GM21717 (cell line): ENCODE data around the gene ZMYND19.
"Not testable (repeated sequence)": the region's sequence is repeated elsewhere in the genome, so short reads cannot be mapped to it uniquely, and the experiment has no call there.

Source experiments
- ATAC-seq: cut with Tn5 transposase; IDR thresholded peaks from one replicate; pipeline ENCODE4 v1.9.1; 2021; ENCODE audit warnings: mild to moderate bottlenecking, moderate library complexity; ENCODE audit not compliant: unreplicated experiment

Gene ZMYND19

DNA sequence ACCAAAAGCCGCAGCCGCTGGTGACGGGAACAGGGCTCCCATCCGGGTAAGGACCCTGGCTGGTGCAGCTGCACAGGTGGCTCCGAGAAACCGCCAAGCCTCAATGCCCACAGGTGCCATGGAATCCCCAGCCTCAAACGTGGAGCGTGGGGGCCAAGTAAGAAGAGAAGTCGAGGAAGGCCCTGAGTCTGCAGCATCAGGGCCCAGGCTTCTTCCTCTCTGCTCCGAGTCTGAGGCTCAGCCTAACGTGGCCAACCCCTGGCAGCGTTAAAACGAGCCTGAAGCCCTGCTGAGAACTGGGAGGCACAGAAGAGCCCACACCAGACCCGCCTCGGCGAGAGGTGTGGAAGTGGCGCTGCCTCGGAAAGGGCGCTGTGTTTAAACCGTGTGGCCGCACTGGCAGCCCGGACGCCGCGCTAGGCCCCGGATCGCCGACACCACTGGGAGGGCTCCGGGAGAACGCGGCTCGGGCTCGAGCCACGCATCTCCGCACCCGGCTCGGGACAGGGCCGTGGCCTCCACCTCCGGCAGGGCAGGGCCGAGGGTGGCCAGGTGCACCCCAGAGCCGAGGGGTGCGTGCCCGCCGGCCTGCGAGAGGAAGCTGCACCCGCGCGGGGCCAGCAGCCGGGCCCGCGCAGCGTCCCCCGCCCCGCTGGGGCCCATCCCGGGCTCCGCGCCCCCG, 730 bp downstream of the ZMYND19 start:
- ATAC-seq = peak; percentile 15

- ATAC-seq = no peak
Observed at GRCh38 chr9:137588891-137589290, 1.4 kb downstream of the ZMYND19 start.

- no peak for ATAC-seq
Observed at GRCh38 chr9:137588311-137588710, 2.0 kb downstream of the ZMYND19 start.

DNA sequence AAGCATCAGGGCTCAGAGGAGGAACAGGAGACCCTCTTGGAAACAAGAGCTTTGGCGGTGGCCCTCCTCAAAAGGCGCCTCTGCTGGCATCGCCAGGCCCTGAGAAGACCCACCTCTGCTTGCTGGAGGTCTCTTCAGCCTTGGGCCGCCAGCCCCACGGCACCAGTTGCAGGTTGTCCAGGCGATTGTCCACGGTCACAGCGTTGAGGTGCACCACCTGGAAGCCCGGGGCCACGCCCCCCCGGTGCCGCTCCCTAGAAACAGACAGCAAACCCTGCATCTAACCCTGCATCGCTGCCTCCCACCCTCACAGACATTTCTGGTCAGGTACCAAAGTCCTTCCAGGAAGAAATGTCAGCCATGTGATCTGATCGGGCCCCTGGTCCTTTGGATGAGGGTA, 3.5 kb downstream of the ZMYND19 start:
- ATAC-seq = no peak

DNA sequence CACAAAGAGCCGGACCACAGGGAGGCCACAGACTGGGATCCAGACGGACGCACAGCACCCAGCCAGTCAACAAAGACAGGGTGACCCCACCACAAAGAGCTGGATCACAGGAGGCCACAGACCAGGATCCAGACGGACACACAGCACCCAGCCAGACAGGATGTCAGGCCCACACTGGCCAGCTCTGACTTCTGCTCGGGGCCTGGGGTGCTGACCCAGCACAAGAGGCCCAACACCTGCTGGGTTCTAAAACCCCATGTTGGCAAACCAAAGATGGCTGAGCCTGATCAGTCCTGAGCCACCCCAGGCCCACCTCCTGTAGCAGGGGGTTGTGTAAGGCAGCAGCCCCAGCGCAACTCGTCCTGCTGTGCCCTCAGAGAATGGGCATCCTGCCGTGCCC, 6.4 kb downstream of the ZMYND19 start:
- ATAC-seq = no peak

GRCh38 chr9:137583347-137583746, 7.0 kb downstream of the ZMYND19 start:
- ATAC-seq = no peak

- ATAC-seq = no peak
Observed at GRCh38 chr9:137582286-137582860, 7.9 kb downstream of the ZMYND19 start.

- no peak for ATAC-seq
Observed at GRCh38 chr9:137581361-137582285, 8.7 kb downstream of the ZMYND19 start.

- ATAC-seq = no peak
Observed at GRCh38 chr9:137580954-137581322, 9.4 kb downstream of the ZMYND19 start.

- ATAC-seq = no peak
Observed at GRCh38 chr9:137580209-137580953, 9.9 kb downstream of the ZMYND19 start.

DNA sequence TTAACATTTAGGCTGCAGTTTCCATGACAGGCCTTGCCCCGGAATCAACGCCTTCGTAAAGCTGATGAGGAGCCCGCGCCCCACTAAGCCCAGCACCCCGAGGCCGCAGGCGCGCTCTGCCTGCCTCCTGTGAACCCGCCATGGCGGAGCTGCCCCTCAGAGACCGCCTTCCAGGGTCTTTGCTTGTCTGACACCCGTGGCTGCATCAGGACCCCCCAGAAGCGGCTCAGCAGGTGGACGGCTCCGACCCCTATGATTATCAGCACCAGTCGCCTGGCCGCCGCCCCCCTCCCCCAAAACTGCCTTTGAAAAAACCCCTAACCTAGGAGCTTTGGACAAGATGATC, 11.1 kb downstream of the ZMYND19 start:
- no peak for ATAC-seq

GRCh38 chr9:137578518-137579258, 11.6 kb downstream of the ZMYND19 start, which contains the start of gene DPH7:
Gene DPH7 (minus strand): TSS chr9:137578925. CDS start chr9:137578777, 148 bp downstream.
- peak; percentile 78 for ATAC-seq

GRCh38 chr9:137575716-137576411, 14.4 kb downstream of the ZMYND19 start:
- ATAC-seq = no peak

DNA sequence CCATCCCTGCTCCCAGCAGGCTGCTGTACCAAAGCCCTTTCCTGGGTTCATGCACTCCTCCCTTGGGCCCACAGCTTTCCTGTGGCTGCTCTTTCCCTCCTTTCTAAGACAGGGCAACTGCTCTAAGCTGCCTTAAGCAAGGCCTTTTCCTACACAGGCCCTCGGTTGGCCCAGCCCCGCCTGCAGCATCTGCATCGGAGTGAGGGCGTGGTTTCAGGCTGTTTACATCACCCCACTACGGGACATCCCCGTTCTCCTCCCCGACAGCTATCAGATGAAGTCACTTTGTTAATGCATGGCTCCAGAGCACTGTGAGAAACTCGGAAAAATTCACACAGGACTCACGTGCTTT, 15.0 kb downstream of the ZMYND19 start:
- ATAC-seq = no peak

DNA sequence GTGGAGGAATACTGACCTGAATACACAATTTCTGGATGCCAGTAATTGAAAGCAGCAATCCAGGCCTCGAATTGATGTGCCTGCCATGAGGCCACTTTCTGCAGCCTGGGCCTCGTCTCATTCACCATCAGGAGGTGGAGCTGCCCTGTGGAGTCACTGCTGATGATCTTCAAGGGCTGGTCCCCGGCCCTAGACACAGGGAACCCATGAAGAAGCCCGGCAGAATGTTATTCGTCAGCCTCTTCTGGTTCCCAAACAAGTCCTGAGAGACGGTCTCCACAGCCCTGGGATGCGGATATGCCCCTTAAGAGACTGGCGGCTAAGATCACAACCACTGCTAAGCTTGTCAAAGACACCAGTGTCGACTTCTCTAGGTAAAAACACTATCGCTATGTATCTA, 16.1 kb downstream of the ZMYND19 start:
- no peak for ATAC-seq

DNA sequence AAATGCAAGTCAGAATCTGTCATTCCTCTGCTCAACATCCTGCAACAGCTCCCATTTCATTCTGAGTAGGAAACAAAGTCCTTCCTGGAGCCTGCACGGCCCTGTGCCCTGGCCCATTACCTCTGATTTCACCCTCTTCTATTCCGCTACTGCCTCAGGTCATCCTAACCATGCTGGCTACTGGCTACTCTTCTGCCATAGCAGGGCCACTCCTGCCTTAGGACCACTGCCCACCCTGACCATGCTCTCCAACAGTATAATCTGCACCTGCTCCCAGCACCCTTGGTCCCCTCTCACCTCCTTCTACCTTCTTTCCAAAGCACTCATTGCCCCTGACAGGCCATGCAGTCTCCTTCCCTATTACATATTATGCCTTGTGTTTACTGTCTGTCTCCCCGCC, 19.7 kb downstream of the ZMYND19 start:
- ATAC-seq = no peak

DNA sequence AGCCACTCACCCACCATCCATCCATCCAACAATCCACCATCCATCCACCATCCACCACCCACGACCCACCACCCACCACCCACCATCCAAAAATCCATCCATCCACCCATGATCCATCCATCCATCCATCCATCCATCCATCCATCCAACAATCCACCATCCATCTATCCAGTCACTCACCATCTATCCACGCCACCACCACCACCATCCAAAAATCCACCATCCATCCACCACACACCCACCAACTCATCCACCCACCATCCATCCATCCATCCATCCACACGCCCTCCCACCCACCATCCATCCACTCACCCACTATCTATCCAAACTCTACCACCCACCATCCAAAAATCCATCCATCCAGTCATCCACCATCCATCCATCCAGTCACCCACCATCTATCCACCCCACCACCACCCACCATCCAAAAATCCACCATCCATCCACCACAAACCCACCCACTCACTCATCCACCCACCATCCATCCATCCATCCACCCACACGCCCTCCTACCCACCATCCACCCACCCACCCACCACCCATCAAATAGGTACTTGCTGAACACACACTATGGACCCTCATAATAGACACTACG, 20.6 kb downstream of the ZMYND19 start:
- no peak for ATAC-seq

- ATAC-seq = not testable (repeated sequence)
Observed at GRCh38 chr9:137568445-137568844, 21.9 kb downstream of the ZMYND19 start.

DNA sequence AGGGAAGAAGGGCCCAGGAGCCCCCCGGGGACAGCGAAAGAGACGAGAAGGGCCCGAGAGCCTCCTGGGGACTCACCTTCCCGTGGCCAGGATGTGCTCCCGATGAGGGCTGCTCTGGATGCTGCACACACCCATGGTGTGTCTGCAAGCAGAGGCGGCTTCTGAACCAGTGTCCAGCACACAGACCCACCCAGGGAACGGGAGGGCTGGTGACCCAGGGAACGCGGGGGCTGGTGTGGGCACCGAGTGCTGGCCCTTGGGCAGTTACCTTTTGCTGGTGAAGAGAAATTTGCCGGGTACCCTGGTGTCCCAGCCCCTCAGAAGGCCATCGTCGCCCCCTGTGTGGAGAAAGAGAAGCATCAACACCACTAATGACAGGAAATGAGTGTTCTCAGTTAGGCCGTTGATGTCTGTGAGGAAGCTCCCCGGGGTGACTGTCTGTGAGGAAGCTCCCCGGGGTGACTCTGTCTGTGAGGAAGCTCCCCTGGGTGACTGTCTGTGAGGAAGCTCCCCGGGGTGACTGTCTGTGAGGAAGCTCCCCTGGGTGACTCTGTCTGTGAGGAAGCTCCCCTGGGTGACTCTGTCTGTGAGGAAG, 25.4 kb downstream of the ZMYND19 start:
- no peak for ATAC-seq
